Measurements from ENCODE around the gene CREB3L2.
"Not testable (repeated sequence)": the region's sequence is repeated elsewhere in the genome, so short reads cannot be mapped to it uniquely, and the experiment has no call there.

Gene CREB3L2

DNA sequence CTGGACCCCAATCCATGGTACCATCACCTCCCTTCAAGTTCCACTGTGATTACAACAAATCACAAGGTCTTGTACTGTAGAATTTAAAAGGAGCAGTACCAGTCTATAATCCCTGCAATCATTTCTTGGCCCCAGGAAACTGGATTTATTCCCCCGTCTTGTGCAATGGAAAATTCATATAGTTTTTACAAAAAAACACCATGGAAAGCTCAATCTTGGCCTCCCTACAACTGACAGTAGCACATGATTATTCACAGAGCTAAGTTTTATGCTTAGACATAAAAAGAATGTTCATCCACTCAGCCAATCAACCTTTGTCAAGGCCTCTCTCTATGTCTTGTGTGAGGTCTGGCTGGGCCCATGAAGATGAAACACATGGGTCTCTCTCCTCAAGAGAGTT lies 165.3 kb downstream of the CREB3L2 start:
- no peak for DNase-seq (ENCODE audit: low read depth in 2 of 2)

DNA sequence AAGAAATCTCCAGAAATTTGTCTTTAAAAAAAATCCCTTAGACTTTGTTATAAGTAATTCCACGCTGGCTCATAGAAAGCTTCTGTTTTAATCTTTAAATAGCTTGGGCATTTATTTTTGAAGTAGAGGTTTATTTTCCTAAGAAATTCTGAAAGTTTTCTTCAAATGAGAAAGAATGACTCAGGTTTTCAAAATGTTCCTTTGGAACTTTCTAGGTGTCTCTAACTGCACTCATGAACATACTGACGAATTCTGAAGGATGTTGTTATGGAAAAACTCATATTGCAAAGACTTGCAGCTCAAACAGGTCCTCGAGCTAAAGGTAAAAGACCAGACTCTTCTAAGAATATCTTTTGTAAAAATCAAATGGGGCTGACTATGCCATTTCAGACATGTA lies 165.8 kb downstream of the CREB3L2 start:
- DNase-seq (ENCODE audit: low read depth in 2 of 2), result no peak

DNA sequence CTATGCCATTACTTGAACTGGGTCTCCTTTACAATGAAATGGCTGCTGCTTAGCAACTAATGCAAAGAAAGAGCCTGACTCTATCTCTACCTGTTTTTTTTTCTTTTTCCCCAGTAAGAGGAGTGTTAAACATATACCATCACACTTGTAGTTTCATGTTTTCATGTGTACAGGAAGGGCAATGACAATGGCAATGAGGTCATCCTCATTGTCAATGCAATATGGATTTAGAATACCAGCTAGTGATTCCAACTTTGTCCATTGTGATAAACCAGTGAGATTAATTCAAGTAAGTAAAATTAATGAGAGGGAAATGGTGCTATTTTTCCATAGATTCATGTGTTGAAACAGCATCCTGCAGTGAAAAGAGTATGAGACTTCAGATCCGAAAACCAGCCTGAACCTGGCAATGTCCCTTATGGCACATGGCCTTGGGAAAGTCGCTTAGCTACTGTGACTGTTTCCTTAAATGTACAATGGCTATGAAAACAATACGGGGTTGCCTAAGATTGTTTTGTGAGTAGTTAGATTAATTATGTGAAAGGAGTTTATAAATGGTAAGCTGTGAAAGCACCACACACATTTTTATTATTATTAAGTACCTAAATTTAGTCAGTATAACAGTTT lies 166.3 kb downstream of the CREB3L2 start:
- DNase-seq (ENCODE audit: low read depth in 2 of 2), result no peak

DNA sequence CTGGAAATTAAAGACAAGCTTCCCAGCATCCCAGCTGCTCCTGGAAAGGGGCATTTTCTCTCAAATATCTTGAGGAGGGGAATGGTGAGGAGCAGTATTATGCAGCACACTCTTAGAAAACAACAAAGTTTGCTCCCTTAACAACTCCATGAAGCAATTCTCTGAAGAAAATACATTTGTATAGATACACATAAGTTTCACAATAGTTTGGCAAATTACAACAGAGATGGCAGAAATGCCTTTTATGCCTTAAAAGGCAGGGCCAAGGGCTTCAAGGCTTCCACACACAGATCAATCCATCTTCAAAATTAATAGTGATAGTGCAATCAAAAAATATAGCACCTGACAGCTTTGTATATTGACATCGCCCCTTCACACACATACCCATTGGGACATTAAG lies 167.3 kb downstream of the CREB3L2 start:
- DNase-seq (ENCODE audit: low read depth in 2 of 2), result no peak

DNA sequence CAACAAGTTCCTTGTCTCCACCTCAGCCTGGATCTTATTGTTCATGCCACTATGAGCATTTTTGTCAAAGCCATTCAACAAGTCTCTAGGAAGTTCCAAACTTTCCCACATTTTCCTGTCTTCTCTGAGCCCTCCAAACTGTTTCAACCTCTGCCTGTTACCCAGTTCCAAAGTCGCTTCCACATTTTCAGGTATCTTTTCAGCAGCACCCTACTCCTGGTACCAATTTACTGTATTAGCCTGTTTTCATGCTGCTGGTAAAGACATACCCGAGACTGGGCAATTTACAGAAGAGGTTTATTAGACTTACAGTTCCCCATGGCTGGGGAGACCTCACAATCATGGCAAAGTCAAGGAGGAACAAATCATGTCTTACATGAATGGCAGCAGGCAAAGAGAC lies 168.9 kb downstream of the CREB3L2 start:
- not testable (repeated sequence) for DNase-seq (ENCODE audit: low read depth in 2 of 2)

DNA sequence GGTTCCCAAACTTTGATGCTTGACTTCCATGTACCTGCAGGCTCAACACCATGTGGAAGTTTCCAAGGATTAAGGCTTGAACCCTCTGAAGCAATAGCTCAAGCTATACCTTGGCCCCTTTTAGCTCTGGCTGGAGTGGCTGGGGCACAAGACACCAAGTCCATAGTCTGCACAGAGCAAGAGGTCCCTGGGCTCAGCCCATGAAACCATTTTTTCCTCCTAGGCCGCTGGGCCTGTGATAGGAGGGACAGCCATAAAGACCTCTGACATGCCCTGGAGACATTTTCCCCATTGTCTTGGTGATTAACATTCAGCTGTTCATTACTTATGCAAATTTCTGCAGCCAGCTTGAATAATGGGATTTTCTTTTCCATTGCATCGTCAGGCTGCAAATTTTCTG lies 169.5 kb downstream of the CREB3L2 start:
- no peak for DNase-seq (ENCODE audit: low read depth in 2 of 2)

DNA sequence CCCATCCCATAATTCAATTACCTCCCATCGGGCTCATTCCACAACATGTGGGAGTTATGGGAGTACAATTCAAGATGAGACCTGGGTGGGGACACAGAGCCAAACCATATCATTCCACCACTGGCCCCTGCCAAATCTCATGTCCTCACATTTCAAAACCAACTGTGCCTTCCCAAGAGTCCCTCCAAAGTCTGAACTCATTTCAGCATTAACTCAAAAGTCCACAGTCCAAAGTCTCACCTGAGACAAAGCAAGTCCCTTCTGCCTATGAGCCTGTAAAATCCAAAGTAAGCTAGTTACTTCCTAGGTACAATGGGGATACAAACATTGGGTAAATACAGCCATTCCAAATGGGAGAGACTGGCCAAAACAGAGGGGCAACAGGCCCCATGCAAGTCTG lies 170.3 kb downstream of the CREB3L2 start:
- not testable (repeated sequence) for DNase-seq (ENCODE audit: low read depth in 2 of 2)

DNA sequence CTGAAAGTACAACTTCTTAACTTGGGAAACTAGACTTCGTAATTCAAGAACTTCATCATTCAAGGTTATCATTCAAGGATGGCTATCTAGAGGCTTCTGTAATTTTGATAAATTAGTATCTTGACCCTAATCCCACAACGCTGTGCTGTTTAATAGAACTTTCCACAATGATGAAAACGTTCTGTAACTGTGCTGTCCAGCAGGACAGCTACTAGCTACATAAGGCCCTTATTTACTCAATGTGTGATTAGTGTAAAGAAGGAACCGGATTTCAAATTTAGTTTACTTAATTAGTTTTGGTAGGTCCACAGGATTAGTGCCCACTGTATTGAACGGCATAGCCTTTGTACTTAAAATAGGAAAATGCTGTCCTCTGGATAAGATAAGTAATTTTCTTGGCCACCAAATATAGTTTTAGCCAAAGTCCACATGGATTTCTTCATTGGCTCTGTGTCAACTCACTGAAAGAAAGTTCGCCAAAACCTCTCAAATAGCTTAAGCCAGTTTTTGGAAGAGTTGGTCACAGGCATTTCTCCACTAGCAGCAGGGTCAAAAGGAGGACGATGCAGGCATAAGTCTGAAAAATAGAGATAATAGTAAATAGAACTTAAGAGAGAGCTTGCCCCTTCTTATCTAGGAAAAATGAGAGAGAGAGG lies 172.4 kb downstream of the CREB3L2 start:
- DNase-seq (ENCODE audit: low read depth in 2 of 2), result no peak

DNA sequence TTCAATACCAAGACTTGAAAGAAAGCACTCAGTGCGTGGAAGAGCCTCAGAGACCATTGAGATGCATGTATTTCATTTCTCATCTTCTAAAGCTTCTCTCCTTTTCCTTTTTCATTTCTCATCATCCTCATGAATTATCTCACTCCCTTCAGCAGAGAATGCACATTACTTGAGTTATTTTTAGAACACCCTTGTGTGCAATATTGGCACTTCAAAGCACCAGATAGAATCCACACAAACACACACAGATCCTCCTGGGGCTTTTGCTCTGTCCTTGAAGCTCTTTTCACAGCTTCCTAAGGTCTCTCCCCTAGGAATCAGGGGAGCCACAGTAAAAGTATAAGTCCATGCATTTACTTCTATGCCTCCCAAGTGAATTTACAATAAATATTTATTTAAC lies 173.4 kb downstream of the CREB3L2 start:
- no peak for DNase-seq (ENCODE audit: low read depth in 2 of 2)

DNA sequence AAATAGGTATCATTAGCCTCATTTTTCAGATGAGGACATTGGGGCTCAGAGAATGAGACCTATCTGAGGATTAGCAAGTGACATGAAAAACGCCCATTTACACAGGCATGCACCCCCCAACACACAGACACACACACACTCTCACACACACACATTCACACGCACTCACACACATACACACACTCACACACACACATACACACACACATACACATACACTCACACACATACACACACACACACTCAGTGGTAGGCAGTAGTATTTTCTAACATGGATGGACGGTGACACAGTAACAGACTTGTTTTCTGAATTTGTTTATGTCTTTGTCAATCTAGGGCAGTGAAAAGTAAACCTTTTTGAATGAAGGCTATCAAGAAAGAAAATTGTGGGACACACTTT lies 176.4 kb downstream of the CREB3L2 start:
- DNase-seq (ENCODE audit: low read depth in 2 of 2), result no peak
